IMR-90 (cell line): ENCODE results near the gene KMT2B. TPM values are rescaled to one million over a fixed set of nuclear protein-coding genes. Genes with fewer than 3 reads are reported as not detected.

Experiments used
- ATAC-seq: fragments of 200-7000 bp; cut with Tn5 transposase; 2 replicates; pipeline ENCODE4 v1.9.1; 2020; ENCODE audit warnings: low read depth, mild to moderate bottlenecking, moderate library complexity
- BruUV-seq: library from RNA; stranded (reverse); fragments of 400-500 nt; replicated peaks from 2 replicates; lab custom pipeline; 2021; lab: Mats Ljungman, UMichigan
- CTCF ChIA-PET: fragments of 300-600 bp; formaldehyde crosslinking; extraction: SDS; loops from one replicate; lab custom pipeline; 2021; ENCODE audit warnings: antibody characterized with exemption; lab: Yijun Ruan, JAX
- POLR2A ChIA-PET: fragments of 300-600 bp; sonication (Branson Sonifier 250); formaldehyde crosslinking; loops from one replicate; lab custom pipeline; 2022; ENCODE audit warnings: antibody characterized with exemption; ENCODE audit not compliant: unreplicated experiment; lab: Charles Lee
- DNase-seq: peaks from one replicate; pipeline ENCODE4 v3.0.0; 2013
- H2AFZ ChIP-seq: replicated peaks from 2 replicates; pipeline ENCODE3; 2013; ENCODE audit warnings: low read length, mild to moderate bottlenecking; ENCODE audit not compliant: poor library complexity
- H2AK5ac ChIP-seq: 2 replicates; pipeline ENCODE4 v1.6.1; 2013; ENCODE audit warnings: low read depth, low read length, inconsistent platforms
- H2AK9ac ChIP-seq: replicated peaks from 2 replicates; pipeline ENCODE3; 2013; ENCODE audit warnings: mild to moderate bottlenecking, low read depth, low read length, moderate library complexity; ENCODE audit not compliant: poor library complexity
- H2BK120ac ChIP-seq: 2 replicates; pipeline ENCODE4 v1.6.1; 2013; ENCODE audit warnings: low read depth, low read length, inconsistent platforms
- H2BK15ac ChIP-seq: 3 replicates; pipeline ENCODE4 v1.6.1; 2013; ENCODE audit warnings: low read depth, low read length, inconsistent platforms
- H2BK20ac ChIP-seq: 2 replicates; pipeline ENCODE4 v1.6.1; 2013; ENCODE audit warnings: low read depth, mild to moderate bottlenecking, inconsistent platforms, low read length, moderate library complexity
- H2BK5ac ChIP-seq: 2 replicates; pipeline ENCODE4 v1.6.1; 2013; ENCODE audit warnings: mild to moderate bottlenecking, low read depth, low read length, inconsistent platforms; ENCODE audit not compliant: poor library complexity, severe bottlenecking
- H3K14ac ChIP-seq: replicated peaks from 2 replicates; pipeline ENCODE4 v1.6.1; 2013; ENCODE audit warnings: low read depth, low read length, inconsistent platforms
- H3K18ac ChIP-seq: 2 replicates; pipeline ENCODE4 v1.6.1; 2013; ENCODE audit warnings: low read depth, low read length, control low read depth
- H3K23ac ChIP-seq: 2 replicates; pipeline ENCODE4 v1.6.1; 2013; ENCODE audit warnings: low read depth, low read length, inconsistent platforms
- H3K27ac ChIP-seq: 2 replicates; pipeline ENCODE4 v1.5.1; 2013; ENCODE audit warnings: mild to moderate bottlenecking, control low read depth, low read length; ENCODE audit not compliant: insufficient read depth
- H3K27me3 ChIP-seq: 2 replicates; pipeline ENCODE4 v1.6.1; 2013; ENCODE audit warnings: low read length; ENCODE audit not compliant: control insufficient read depth, insufficient read depth
- H3K36me3 ChIP-seq: 2 replicates; pipeline ENCODE4 v1.6.1; 2013; ENCODE audit warnings: low read length, mixed read lengths; ENCODE audit not compliant: control insufficient read depth, insufficient read depth
- H3K4ac ChIP-seq: 2 replicates; pipeline ENCODE4 v1.6.1; 2013; ENCODE audit warnings: low read depth, low read length, inconsistent platforms
- H3K4me1 ChIP-seq: 2 replicates; pipeline ENCODE4 v1.6.1; 2013; ENCODE audit warnings: low read length, mixed read lengths; ENCODE audit not compliant: control insufficient read depth, insufficient read depth
- H3K4me2 ChIP-seq: 2 replicates; pipeline ENCODE4 v1.6.1; 2013; ENCODE audit warnings: low read depth, mild to moderate bottlenecking, control low read depth, low read length, moderate library complexity
- H3K4me3 ChIP-seq: 2 replicates; pipeline ENCODE4 v1.5.1; 2013; ENCODE audit warnings: low read depth, mild to moderate bottlenecking, control low read depth, low read length, moderate library complexity; ENCODE audit not compliant: insufficient read depth
- H3K56ac ChIP-seq: 2 replicates; pipeline ENCODE4 v1.6.1; 2013; ENCODE audit warnings: low read length, inconsistent platforms; ENCODE audit not compliant: insufficient read depth; ENCODE audit errors: extremely low read depth
- H3K79me1 ChIP-seq, 2 experiments: 2 replicates each; pipeline ENCODE4 v1.6.1; 2013; ENCODE audit warnings: low read length in 2 of 2, inconsistent platforms in 1 of 2, low read depth in 1 of 2
- H3K9ac ChIP-seq: 2 replicates; pipeline ENCODE4 v1.6.1; 2013; ENCODE audit warnings: low read depth, low read length, control low read depth
- H3K9me1 ChIP-seq: 2 replicates; pipeline ENCODE4 v1.6.1; 2013; ENCODE audit warnings: low read length, inconsistent platforms; ENCODE audit not compliant: insufficient read depth
- H3K9me3 ChIP-seq: 2 replicates; pipeline ENCODE4 v1.6.1; 2013; ENCODE audit warnings: low read length; ENCODE audit not compliant: control insufficient read depth, insufficient read depth
- H4K20me1 ChIP-seq: 2 replicates; pipeline ENCODE4 v1.6.1; 2013; ENCODE audit warnings: low read length, inconsistent platforms; ENCODE audit not compliant: insufficient read depth
- H4K5ac ChIP-seq: 2 replicates; pipeline ENCODE4 v1.6.1; 2013; ENCODE audit warnings: mild to moderate bottlenecking, low read depth, low read length, control low read depth
- H4K8ac ChIP-seq, 2 experiments: 2 replicates each; pipeline ENCODE4 v1.6.1; 2013; ENCODE audit warnings: low read depth in 2 of 2, low read length in 2 of 2, control low read depth in 1 of 2, inconsistent platforms in 1 of 2
- H4K91ac ChIP-seq: 2 replicates; pipeline ENCODE4 v1.6.1; 2013; ENCODE audit warnings: low read depth, low read length, inconsistent platforms; ENCODE audit not compliant: insufficient read depth
- BHLHE40 ChIP-seq: fragments of 150-350 bp; IDR thresholded peaks from 2 replicates; pipeline ENCODE4 v1.6.1; 2016; ENCODE audit warnings: mild to moderate bottlenecking, low read depth, low read length
- CEBPB ChIP-seq: IDR thresholded peaks from 2 replicates; pipeline ENCODE4 v1.6.1; 2012; ENCODE audit warnings: low read depth, low read length, improper control_type of control experiment
- FOS ChIP-seq: fragments of 150-350 bp; IDR thresholded peaks from 2 replicates; pipeline ENCODE4 v1.6.1; 2016; ENCODE audit warnings: low read depth, low read length
- MAZ ChIP-seq: IDR thresholded peaks from 2 replicates; pipeline ENCODE4 v1.6.1; 2012; ENCODE audit warnings: low read depth, mild to moderate bottlenecking, low read length, improper control_type of control experiment, moderate library complexity, borderline replicate concordance
- POLR2A ChIP-seq: IDR thresholded peaks from 2 replicates; pipeline ENCODE4 v1.6.1; 2012; ENCODE audit warnings: mild to moderate bottlenecking, low read depth, low read length
- RFX5 ChIP-seq: IDR thresholded peaks from 2 replicates; pipeline ENCODE4 v1.8.0; 2012; ENCODE audit warnings: low read depth, mild to moderate bottlenecking, low read length, moderate library complexity
- SMC3 ChIP-seq: fragments of 150-350 bp; IDR thresholded peaks from 2 replicates; pipeline ENCODE4 v1.6.1; 2016; ENCODE audit warnings: low read depth, mild to moderate bottlenecking, antibody characterized with exemption, low read length, moderate library complexity
- WGBS, 2 experiments: methylation state at CpG; one replicate each; pipeline versions ENCODE4 v1.1.5 to v1.1.7; 2013; ENCODE audit warnings: missing lambda C conversion rate in 2 of 2; ENCODE audit not compliant: insufficient read length in 1 of 2; ENCODE audit errors: extremely low coverage in 2 of 2; 5-methylcytosine and 5-hydroxymethylcytosine counted together
- dilution Hi-C: fragments of 300-500 bp; cut with HindIII; formaldehyde crosslinking; loops from one replicate; pipeline ENCODE4 v1.14.3; 2018; ENCODE audit warnings: low sequenced_read_pairs; ENCODE audit not compliant: unreplicated experiment
- in situ Hi-C: fragments of 300-500 bp; cut with MboI; formaldehyde crosslinking; loops from 3 replicates; pipeline ENCODE4 v1.14.3; 2019; ENCODE audit warnings: low sequenced_read_pairs, inconsistent platforms, mixed read lengths
- intact Hi-C: fragments of 100-400 bp; cut with micrococcal nuclease; formaldehyde crosslinking; loops from 2 replicates; pipeline ENCODE4 v1.10.0; 2022
- polyA plus RNA-seq, 3 experiments: library from polyadenylated mRNA; depleted of rRNA; stranded (reverse); fragments of >200 nt; gene quantifications; 2 replicates each; pipeline ENCODE4 v1.2.3, GENCODE V29; 2012; ENCODE audit warnings: low replicate concordance in 1 of 3
- total RNA-seq: library from RNA; depleted of rRNA; stranded (reverse); fragments of >200 nt; gene quantifications from 2 replicates; pipeline ENCODE4 v1.2.3, GENCODE V29; 2012
- TF ChIP-seq, protein P1 (sequence below): fragments of 150-350 bp; IDR thresholded peaks from 2 replicates; pipeline ENCODE4 v1.6.1; 2016; ENCODE audit warnings: low read depth, mild to moderate bottlenecking, low read length, moderate library complexity, borderline replicate concordance

The KMT2B gene
- total and polyA plus RNA-seq, 2 of the 4 experiments (the other 2 are of a cell fraction) = 3.0 to 30.7 TPM

GRCh38 chr19:35757231-35757748 lies 39.5 kb downstream of the KMT2B start:
- Histone ChIP-seq H2AFZ (peak overlapping the region; percentile 96), H3K56ac (peak overlapping the region; percentile 78), H3K79me1 (peaks cover 35 to 68% of the 10 kb centered on the region in 2 experiments), H3K27me3 (no peaks in the 10 kb centered on the region), H3K4me1 (peaks cover 13% of the 10 kb centered on the region), H3K9ac (peak overlapping the region; percentile 90), H3K9me1 (peaks cover 20% of the 10 kb centered on the region; the same call in 1 of the 2 replicates), H2AK9ac (peak overlapping the region; percentile 92), H2BK120ac (peak overlapping the region; percentile 92), H3K9me3 (no peaks in the 10 kb centered on the region), H3K4me3 (0 out of 2 replicates have a peak overlapping the region, but pooled peaks have one; percentile 1), H3K27ac (peak overlapping the region; percentile 97), H4K8ac (peak overlapping the region; percentile 78 to 94), H3K23ac (peak overlapping the region; percentile 90; the same call in 1 of the 2 replicates), H2BK15ac (no peak overlapping the region; the same call in 2 of the 3 replicates), H4K91ac (peak overlapping the region; percentile 92), H4K5ac (peak overlapping the region; percentile 80), H3K4me2 (peak overlapping the region; percentile 93), H3K14ac (peak overlapping the region; percentile 87), H2BK20ac (peak overlapping the region; percentile 43; the same call in 1 of the 2 replicates), H3K36me3 (peaks cover 34% of the 10 kb centered on the region), H3K18ac (peak overlapping the region; percentile 68), H4K20me1 (peaks cover 6% of the 10 kb centered on the region; the same call in 1 of the 2 replicates), H3K4ac (peak overlapping the region; percentile 91), H2BK5ac (peak overlapping the region; percentile 96), H2AK5ac (peak overlapping the region; percentile 82)
- ChIA-PET CTCF (interaction anchor here (0.6 kb wide), 1 partner anchor 174 kb away, joined by 3 read pairs; no protein-coding TSS in a partner anchor), POLR2A (no interaction called here)
- DNase-seq (peak; percentile 96), ATAC-seq (peak; percentile 52)
- in situ Hi-C loops = no loop called here
- intact Hi-C loops = loop anchor here (5.0 kb wide), 1 partner anchor 175 kb away; no protein-coding TSS in a partner anchor
- TF ChIP-seq MAZ (peak; percentile 57; the same call in 1 of the 2 replicates), FOS (peak; percentile 58), BHLHE40 (peak; percentile 35; the same call in 1 of the 2 replicates), POLR2A (peak; percentile 82; the same call in 1 of the 2 replicates), RFX5 (no peak), CEBPB (0 out of 2 replicates have a peak, but pooled peaks have one; percentile 29), SMC3 (0 out of 2 replicates have a peak, but pooled peaks have one; percentile 5)
- TF ChIP-seq, protein P1, sequence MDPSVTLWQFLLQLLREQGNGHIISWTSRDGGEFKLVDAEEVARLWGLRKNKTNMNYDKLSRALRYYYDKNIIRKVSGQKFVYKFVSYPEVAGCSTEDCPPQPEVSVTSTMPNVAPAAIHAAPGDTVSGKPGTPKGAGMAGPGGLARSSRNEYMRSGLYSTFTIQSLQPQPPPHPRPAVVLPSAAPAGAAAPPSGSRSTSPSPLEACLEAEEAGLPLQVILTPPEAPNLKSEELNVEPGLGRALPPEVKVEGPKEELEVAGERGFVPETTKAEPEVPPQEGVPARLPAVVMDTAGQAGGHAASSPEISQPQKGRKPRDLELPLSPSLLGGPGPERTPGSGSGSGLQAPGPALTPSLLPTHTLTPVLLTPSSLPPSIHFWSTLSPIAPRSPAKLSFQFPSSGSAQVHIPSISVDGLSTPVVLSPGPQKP = no peak
- no CpG with 5 or more reads among the region's 19 CpGs for WGBS, 2 experiments
- dilution Hi-C loops = no loop called here
- BruUV-seq = no TSS peak
